Measurements from ENCODE around the gene SNCA.

The SNCA gene

DNA sequence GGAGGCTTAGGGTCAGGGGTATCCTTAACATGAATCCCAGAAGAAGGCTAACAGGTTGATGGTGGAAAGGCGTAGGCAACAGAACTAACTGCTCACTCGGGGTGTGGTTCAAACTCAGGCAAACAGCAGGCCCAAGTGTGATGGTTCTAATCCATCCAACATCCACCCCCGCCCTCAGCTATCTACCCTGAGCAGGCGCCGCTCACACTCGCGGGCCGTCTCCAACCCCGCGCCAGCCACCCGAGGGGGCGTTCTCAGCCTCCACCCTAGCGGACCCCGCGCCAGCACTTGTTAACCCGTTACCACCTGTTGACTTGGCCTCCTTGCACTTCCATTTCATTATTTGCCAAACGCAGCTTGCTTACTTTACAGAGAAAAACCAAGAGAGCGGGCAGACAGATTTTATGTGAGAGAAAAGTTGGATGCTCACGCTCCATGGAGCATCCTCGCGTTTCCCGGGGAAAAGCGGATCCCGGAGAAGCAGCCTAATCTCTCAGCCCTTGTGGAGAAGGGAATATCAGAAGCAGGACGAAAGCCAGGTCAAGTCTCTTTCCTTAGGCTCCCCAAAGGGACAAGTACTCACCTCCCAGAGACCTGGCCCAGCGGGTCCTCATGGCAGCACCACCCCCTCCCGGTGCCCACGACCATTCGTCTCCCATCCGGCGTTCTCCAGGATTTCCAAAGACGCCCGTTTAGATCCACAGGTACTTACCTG is 773 bp downstream of the SNCA start:
- no peak overlapping the region for H3K4me3 ChIP-seq (ENCODE audit: low read depth, low read length)
- TF ChIP-seq CTCF (IDR thresholded peaks at IDR 0.05; ENCODE audit: borderline replicate concordance, insufficient read depth, low read depth, low read length) = no peak

DNA sequence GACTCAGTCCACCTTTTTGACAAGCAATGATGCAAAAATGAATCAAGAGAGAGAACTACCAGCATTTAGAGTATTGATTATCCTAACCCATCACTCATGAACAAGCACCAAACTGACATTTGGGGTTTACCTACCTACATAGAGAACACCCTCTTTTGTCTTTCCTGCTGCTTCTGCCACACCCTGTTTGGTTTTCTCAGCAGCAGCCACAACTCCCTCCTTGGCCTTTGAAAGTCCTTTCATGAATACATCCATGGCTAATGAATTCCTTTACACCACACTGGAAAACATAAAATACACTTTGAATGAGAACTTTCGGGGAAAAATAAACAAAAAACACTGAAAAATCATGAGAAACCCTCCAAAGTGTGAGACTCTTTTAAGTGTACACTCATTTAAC is 1.5 kb downstream of the SNCA start:
- H3K4me3 ChIP-seq (ENCODE audit: low read depth, low read length) = no peak overlapping the region
- TF ChIP-seq CTCF (IDR thresholded peaks at IDR 0.05; ENCODE audit: borderline replicate concordance, insufficient read depth, low read depth, low read length) = no peak

DNA sequence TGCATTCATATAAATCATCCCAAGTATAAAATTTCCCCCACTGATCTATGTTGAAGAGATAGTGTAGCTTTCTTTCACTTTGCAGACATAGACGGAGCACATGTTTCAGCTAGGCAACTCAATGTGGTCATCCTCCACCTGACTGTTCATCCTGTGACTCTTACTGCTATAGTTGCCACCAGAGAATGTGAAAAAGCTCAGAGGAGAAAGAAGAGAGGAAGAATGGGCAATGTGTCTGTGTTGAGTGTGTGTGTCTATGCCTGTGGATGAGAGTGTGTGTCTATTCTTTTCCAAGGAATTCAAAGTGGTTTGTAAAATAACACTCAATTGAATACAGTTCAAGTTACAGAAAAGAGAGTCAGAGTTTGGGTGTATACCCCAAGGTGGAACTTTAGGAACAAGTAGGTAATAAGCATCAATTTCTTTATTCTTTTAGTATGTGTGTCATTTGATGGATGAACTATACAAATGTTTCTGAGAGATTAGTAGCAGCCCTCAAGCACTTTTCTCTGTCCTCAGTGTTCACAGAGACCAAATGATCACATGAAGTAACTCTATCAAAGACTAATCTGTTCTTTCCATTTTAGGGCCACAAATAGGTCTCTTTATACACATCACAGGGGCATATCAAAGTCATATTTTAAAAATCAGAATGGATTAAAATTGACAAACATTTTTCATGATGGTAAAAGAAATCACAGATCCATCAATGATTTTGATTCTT is 2.3 kb downstream of the SNCA start:
- no peak for TF ChIP-seq CTCF (IDR thresholded peaks at IDR 0.05; ENCODE audit: borderline replicate concordance, insufficient read depth, low read depth, low read length)
- no peak overlapping the region for H3K4me3 ChIP-seq (ENCODE audit: low read depth, low read length)

DNA sequence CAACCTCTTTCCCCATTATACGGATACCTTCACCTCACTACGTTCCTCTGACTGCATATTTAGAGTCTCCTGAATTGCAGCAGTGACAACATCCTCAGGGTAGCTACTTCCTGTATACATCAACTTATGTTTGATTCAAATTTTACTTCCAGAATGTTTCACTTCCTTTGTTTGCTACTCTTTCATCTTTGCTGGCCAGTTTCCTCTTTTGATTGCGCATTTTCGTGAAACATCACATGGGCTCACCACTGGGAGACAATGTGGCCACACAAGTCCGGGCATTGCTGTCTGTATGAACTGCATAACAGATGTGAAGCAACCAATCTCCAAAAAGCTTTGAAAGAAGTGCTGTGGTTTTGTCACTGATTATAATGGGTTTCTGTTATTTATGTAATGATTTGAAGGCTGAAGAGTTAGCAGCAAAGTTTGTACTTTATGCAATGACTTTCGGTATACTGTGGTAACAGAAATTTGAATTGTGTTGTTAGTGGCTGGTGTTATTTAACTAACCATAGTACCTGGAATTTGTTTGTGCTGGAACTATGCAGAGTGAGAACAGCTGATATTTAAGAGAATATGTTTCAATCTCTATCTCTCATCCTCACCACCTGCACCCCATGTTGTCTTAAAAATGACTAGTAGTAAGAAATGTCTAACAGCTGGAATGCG is 7.4 kb downstream of the SNCA start:
- no peak for TF ChIP-seq CTCF (IDR thresholded peaks at IDR 0.05; ENCODE audit: borderline replicate concordance, insufficient read depth, low read depth, low read length)
- H3K4me3 ChIP-seq (ENCODE audit: low read depth, low read length) = no peak overlapping the region

DNA sequence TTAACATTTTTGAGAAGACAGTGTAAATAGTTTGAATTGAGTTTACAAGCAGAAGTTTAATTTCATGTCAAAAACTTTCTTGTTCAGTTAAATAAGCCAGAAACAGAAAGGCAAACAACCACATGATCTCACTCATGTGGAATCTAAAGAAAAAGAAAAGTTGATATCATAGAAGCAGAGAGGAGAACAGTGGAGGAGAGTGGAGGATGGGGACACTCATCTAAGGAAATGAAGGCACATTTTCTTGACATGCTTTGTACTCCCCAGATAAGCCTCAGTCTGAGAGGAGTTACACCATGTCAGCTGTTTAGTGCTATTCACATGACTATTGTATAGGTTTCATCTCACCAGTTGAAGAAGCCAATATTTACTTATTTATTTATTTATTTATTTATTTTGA is 13.5 kb downstream of the SNCA start:
- H3K4me3 ChIP-seq (ENCODE audit: low read depth, low read length) = no peak overlapping the region
- no peak for TF ChIP-seq CTCF (IDR thresholded peaks at IDR 0.05; ENCODE audit: borderline replicate concordance, insufficient read depth, low read depth, low read length)

DNA sequence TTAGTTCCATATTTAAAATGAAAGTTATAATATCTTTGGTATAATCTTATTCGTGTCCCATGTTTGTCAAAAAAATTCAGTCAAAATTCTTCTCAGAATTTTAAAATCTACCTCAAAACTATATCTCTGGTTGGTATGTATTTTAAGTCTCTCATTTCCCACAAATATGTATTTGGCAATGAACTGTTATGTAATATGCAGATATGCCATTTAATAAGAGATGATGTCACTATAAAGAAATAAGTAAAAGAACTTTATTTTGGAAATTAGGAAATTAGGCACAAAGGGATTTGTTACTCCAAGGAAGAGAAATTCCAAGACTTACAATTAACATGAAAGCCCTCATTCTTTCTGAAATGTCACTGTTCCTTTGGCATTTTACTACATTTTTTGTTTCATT is 15.3 kb downstream of the SNCA start:
- TF ChIP-seq CTCF (IDR thresholded peaks at IDR 0.05; ENCODE audit: borderline replicate concordance, insufficient read depth, low read depth, low read length) = no peak
- H3K4me3 ChIP-seq (ENCODE audit: low read depth, low read length) = no peak overlapping the region

All from GM12875 (cell line).